CD14-positive monocyte (primary cell): ENCODE measurements around the gene PPP1R10. TPM values are rescaled to one million over a fixed set of nuclear protein-coding genes. Genes with fewer than 3 reads are reported as not detected.
A peak's percentile ranks its signal among the peaks of the same experiment; 100 is the strongest.

Experiments
- DNase-seq, 3 donors: peaks; one replicate each; pipeline ENCODE4 v3.0.0-alpha.2; 2011 to 2022
- H2AFZ ChIP-seq: 2 replicates; pipeline ENCODE4 v1.6.0; 2012; ENCODE audit warnings: mild to moderate bottlenecking, low read depth, low read length, inconsistent platforms; ENCODE audit not compliant: insufficient read depth, poor library complexity, severe bottlenecking
- H3K27ac ChIP-seq, 2 donors: 1 replicate in 1 of 2; 2 replicates in 1 of 2; pipeline ENCODE4 v1.5.1; 2012 to 2013; ENCODE audit warnings: low read length in 2 of 2, control low read depth in 1 of 2, inconsistent platforms in 1 of 2, low read depth in 1 of 2, mild to moderate bottlenecking in 1 of 2
- H3K27me3 ChIP-seq, 2 donors: one replicate each; pipeline versions ENCODE4 v1.6.0 to v1.6.1; 2011 to 2013; ENCODE audit warnings: low read length in 2 of 2; ENCODE audit not compliant: control insufficient read depth in 2 of 2, insufficient read depth in 2 of 2
- H3K36me3 ChIP-seq, 2 donors: replicated peaks in 1 of 2; 1 replicate in 1 of 2; 2 replicates in 1 of 2; pipeline versions ENCODE4 v1.5.1 to v1.6.1; 2012 to 2013; ENCODE audit warnings: low read length in 2 of 2, control low read depth in 1 of 2, inconsistent platforms in 1 of 2, mild to moderate bottlenecking in 1 of 2; ENCODE audit not compliant: insufficient read depth in 2 of 2, control insufficient read depth in 1 of 2
- H3K4me1 ChIP-seq, 2 donors: 1 replicate in 1 of 2; 2 replicates in 1 of 2; pipeline versions ENCODE4 v1.5.1 to v1.6.1; 2012 to 2013; ENCODE audit warnings: low read length in 2 of 2, control low read depth in 1 of 2, inconsistent platforms in 1 of 2, mild to moderate bottlenecking in 1 of 2, moderate library complexity in 1 of 2; ENCODE audit not compliant: insufficient read depth in 2 of 2, control insufficient read depth in 1 of 2
- H3K4me2 ChIP-seq: replicated peaks from 2 replicates; pipeline ENCODE3; 2012; ENCODE audit warnings: low read length, moderate library complexity, mild to moderate bottlenecking; ENCODE audit not compliant: poor library complexity, severe bottlenecking; ENCODE audit errors: extremely low read depth
- H3K4me3 ChIP-seq, 3 experiments: fragments of 200-600 bp in 1 of 3; sonication (generic) in 1 of 3; replicated peaks in 1 of 3; 1 replicate in 2 of 3; 2 replicates in 1 of 3; pipeline ENCODE4 v1.5.1; 2011 to 2013; ENCODE audit warnings: low read length in 3 of 3, mild to moderate bottlenecking in 3 of 3, control low read depth in 2 of 3, low read depth in 2 of 3, inconsistent platforms in 1 of 3, moderate library complexity in 1 of 3
- H3K79me2 ChIP-seq: 2 replicates; pipeline ENCODE4 v1.6.0; 2012; ENCODE audit warnings: mild to moderate bottlenecking, control low read depth, inconsistent platforms, low read length, moderate library complexity; ENCODE audit not compliant: insufficient read depth
- H3K9ac ChIP-seq: 2 replicates; pipeline ENCODE4 v1.6.0; 2017; ENCODE audit warnings: low read length, mild to moderate bottlenecking; ENCODE audit not compliant: insufficient read depth, poor library complexity, severe bottlenecking
- H3K9me3 ChIP-seq, 2 donors: replicated peaks in 1 of 2; 1 replicate in 1 of 2; 2 replicates in 1 of 2; pipeline versions ENCODE4 v1.5.1 to v1.6.1; 2012 to 2013; ENCODE audit warnings: low read length in 2 of 2, control low read depth in 1 of 2; ENCODE audit not compliant: control insufficient read depth in 1 of 2, insufficient read depth in 1 of 2
- H4K20me1 ChIP-seq: 2 replicates; pipeline ENCODE4 v1.6.0; 2012; ENCODE audit warnings: mild to moderate bottlenecking, low read length, control low read depth, moderate library complexity; ENCODE audit not compliant: insufficient read depth
- H3K27ac Mint-ChIP-seq, 7 donors: one replicate each; pipeline ENCODE4 v1.8.0; 2020; ENCODE audit warnings: mild to moderate bottlenecking in 7 of 7, mixed read lengths in 7 of 7, moderate library complexity in 6 of 7, inconsistent platforms in 2 of 7
- H3K27me3 Mint-ChIP-seq, 3 donors: one replicate each; pipeline ENCODE4 v1.8.0; 2021 to 2022; ENCODE audit warnings: low read depth in 3 of 3, mild to moderate bottlenecking in 3 of 3, mixed read lengths in 3 of 3, moderate library complexity in 3 of 3, inconsistent platforms in 1 of 3
- H3K36me3 Mint-ChIP-seq, 2 donors: one replicate each; pipeline ENCODE4 v1.8.0; 2020; ENCODE audit warnings: mixed read lengths in 2 of 2, inconsistent platforms in 1 of 2, mild to moderate bottlenecking in 1 of 2
- H3K4me1 Mint-ChIP-seq: one replicate; pipeline ENCODE4 v1.8.0; 2020; ENCODE audit warnings: mild to moderate bottlenecking, mixed read lengths
- H3K4me3 Mint-ChIP-seq, 2 donors: one replicate each; pipeline ENCODE4 v1.8.0; 2020; ENCODE audit warnings: mild to moderate bottlenecking in 2 of 2, mixed read lengths in 2 of 2, moderate library complexity in 1 of 2
- H3K9me3 Mint-ChIP-seq, 7 donors: one replicate each; pipeline ENCODE4 v1.8.0; 2020 to 2022; ENCODE audit warnings: mixed read lengths in 7 of 7, mild to moderate bottlenecking in 6 of 7, moderate library complexity in 6 of 7, inconsistent platforms in 2 of 7
- CTCF ChIP-seq: fragments of 200-600 bp; IDR thresholded peaks from one replicate; pipeline ENCODE4 v1.8.0; 2022; ENCODE audit warnings: antibody characterized with exemption, mild to moderate bottlenecking
- WGBS: methylation state at CpG from one replicate; pipeline ENCODE4 v1.1.5; 2013; ENCODE audit warnings: missing lambda C conversion rate; ENCODE audit not compliant: insufficient coverage; 5-methylcytosine and 5-hydroxymethylcytosine counted together
- intact Hi-C, 2 donors: fragments of 100-400 bp; cut with micrococcal nuclease; formaldehyde crosslinking; loops; one replicate each; pipeline versions ENCODE4 v1.15.0 to v1.15.1; 2023
- polyA plus RNA-seq, 3 donors: library from polyadenylated mRNA; depleted of rRNA in 1 of 3; unstranded in 2 of 3; stranded (reverse) in 1 of 3; fragments of 300-500 nt in 2 of 3; fragments of >200 nt in 1 of 3; fragmentation: Illumina TruSeq in 2 of 3; gene quantifications; 1 replicate in 2 of 3; 2 replicates in 1 of 3; pipeline ENCODE4 v1.2.3, GENCODE V29; 2012 to 2021

The PPP1R10 gene
- polyA plus RNA-seq, 3 donors = 9.5 to 18.3 (median 16.4) TPM

DNA sequence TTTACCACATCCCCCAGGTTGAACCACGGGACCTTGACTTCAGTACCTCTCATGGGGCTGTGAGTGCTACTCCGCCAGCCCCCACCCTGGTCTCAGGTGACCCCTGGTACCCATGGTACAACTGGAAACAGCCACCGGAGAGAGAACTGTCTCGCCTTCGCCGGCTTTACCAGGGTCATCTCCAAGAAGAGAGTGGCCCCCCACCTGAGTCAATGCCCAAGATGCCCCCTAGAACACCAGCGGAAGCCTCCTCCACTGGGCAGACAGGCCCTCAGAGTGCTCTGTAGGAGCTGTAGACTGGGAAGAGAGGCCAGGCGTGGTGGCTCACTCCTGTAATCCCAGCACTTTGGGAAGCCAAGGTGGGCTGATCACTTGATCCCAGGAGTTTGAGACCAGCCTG is 8.5 kb upstream of the PPP1R10 start:
- H2AFZ ChIP-seq = no peak overlapping the region
- Mint-ChIP-seq H3K27me3 (peaks cover 0 to 2% (median 0%) of the 10 kb centered on the region in 3 donors), H3K9me3 (no peaks in the 10 kb centered on the region), H3K4me1 (peaks cover 20% of the 10 kb centered on the region), H3K36me3 (peaks cover 41 to 63% of the 10 kb centered on the region in 2 donors), H3K4me3 (no peak overlapping the region), H3K27ac (peak overlapping the region in 4 of 7 donors; percentile 69 to 98 (median 96))
- peaks cover 13 to 15% of the 10 kb centered on the region in 2 donors for H3K4me1 ChIP-seq
- no peaks in the 10 kb centered on the region for H3K9me3 ChIP-seq
- H3K4me2 ChIP-seq = no peak overlapping the region
- H3K4me3 ChIP-seq = no peak overlapping the region
- intact Hi-C loops = no loop called here
- no peaks in the 10 kb centered on the region for H3K27me3 ChIP-seq
- no peak for DNase-seq
- H4K20me1 ChIP-seq = no peaks in the 10 kb centered on the region
- H3K9ac ChIP-seq = no peak overlapping the region
- H3K27ac ChIP-seq = peak overlapping the region in 1 of 2 donors; percentile 87
- H3K79me2 ChIP-seq = peaks cover 9% of the 10 kb centered on the region
- H3K36me3 ChIP-seq = peaks cover 39 to 60% of the 10 kb centered on the region in 2 donors
- TF ChIP-seq CTCF = no peak
- WGBS = 96% methylated on average over 4 of the region's 8 CpGs

- intact Hi-C loops = loop anchor here (5.0 kb wide), 4 partner anchors 63 to 132 kb away; partner anchors contain the start of genes FLOT1 (in 1 of the 2), HLA-E (in 1 of the 2), IER3 (in 1 of the 2) and TUBB (in 1 of the 2)
- Histone ChIP-seq H3K27me3 (no peaks in the 10 kb centered on the region), H4K20me1 (peaks cover 17% of the 10 kb centered on the region), H3K27ac (no peak overlapping the region), H2AFZ (no peak overlapping the region), H3K36me3 (peaks cover 39 to 60% of the 10 kb centered on the region in 2 donors), H3K4me1 (peaks cover 10 to 14% of the 10 kb centered on the region in 2 donors), H3K79me2 (peaks cover 57% of the 10 kb centered on the region), H3K9me3 (no peaks in the 10 kb centered on the region), H3K4me2 (no peak overlapping the region), H3K9ac (no peak overlapping the region), H3K4me3 (no peak overlapping the region)
- Mint-ChIP-seq H3K27ac (peak overlapping the region in 3 of 7 donors; percentile 15 to 33 (median 28)), H3K36me3 (peaks cover 50 to 70% of the 10 kb centered on the region in 2 donors), H3K4me1 (peaks cover 8% of the 10 kb centered on the region), H3K4me3 (no peak overlapping the region), H3K9me3 (peaks cover 0 to 9% (median 5%) of the 10 kb centered on the region in 7 donors), H3K27me3 (peaks cover 0 to 5% (median 1%) of the 10 kb centered on the region in 3 donors)
- no peak for DNase-seq
- WGBS = 95% methylated on average over 8 of the region's 11 CpGs
- TF ChIP-seq CTCF = no peak
Observed at GRCh38 chr6:30619561-30619960, 2.5 kb upstream of the PPP1R10 start.
